ENCODE results near the gene PDIK1L. TPM values are rescaled to one million over a fixed set of nuclear protein-coding genes. Genes with fewer than 3 reads are reported as not detected.

PDIK1L gene
- total RNA-seq (2014; rRNA removed; shearing (Covaris generic)) (10.4 and 12.9 TPM in 2 replicates), total RNA-seq (2022) (17.2 and 21.3 TPM in 2 replicates), Bru-seq, nascent RNA (percentile 73 among the genes with signal in this experiment), BruChase-seq, experiment 1, labeled RNA remaining after a 6-hour chase (percentile 57 among the genes with signal in this experiment), BruChase-seq, experiment 2, labeled RNA remaining after a 2-hour chase (percentile 83 among the genes with signal in this experiment)
- long read RNA-seq, full-length matches to known transcripts: 56 of 80 reads
- long read RNA-seq, partial matches to known transcripts: 1 of 80 reads
- long read RNA-seq, other reads (novel, unspliced or antisense): 23 of 80 reads

- H3K4me2 ChIP-seq (ENCODE audit: low read length): peak within 1 kb of the TSS; percentile 98
- peak within 1 kb of the TSS; percentile 87 for H3K4me3 ChIP-seq (ENCODE audit: low read depth, low read length, poor library complexity, severe bottlenecking)
- POLR2A ChIA-PET: interaction anchor here (0.6 to 2.8 kb wide), 2 partner anchors 12 to 504 kb away, joined by 3 to 12 read pairs; no protein-coding TSS in a partner anchor
- peak within 1 kb of the TSS; percentile 68 for H3K27ac ChIP-seq (ENCODE audit: low read depth, low read length, poor library complexity, severe bottlenecking)
- TF ChIP-seq EZH2phosphoT487 (IDR thresholded peaks at IDR 0.05; ENCODE audit: borderline replicate concordance, low read depth, low read length): no peak
- TF ChIP-seq CTCF (conservative IDR thresholded peaks at IDR 0.05; ENCODE audit: low read length): no peak
- peak; percentile 98 for DNase-seq (ENCODE audit: low spot score)
- H3K9me3 ChIP-seq (ENCODE audit: low read length): no peaks in the 10 kb centered on the region
- CTCF ChIA-PET (ENCODE audit: unreplicated experiment): interaction anchor here (0.6 kb wide), 1 partner anchor 299 kb away, joined by 3 read pairs; no protein-coding TSS in a partner anchor
- H3K9me2 ChIP-seq (ENCODE audit: insufficient read depth, low read length): no peaks in the 10 kb centered on the region
- intact Hi-C loops (cut with micrococcal nuclease; ENCODE audit: unreplicated experiment): loop anchor here (1.0 to 5.0 kb wide), 3 partner anchors 58 to 226 kb away; partner anchors contain the start of genes CEP85 and ZNF593
- H2AFZ ChIP-seq (ENCODE audit: low read length): peak within 1 kb of the TSS; percentile 81
- H3K36me3 ChIP-seq (ENCODE audit: insufficient read depth, low read length): peaks cover 18% of the 10 kb centered on the region; the same call in 1 of the 2 replicates
- BruUV-seq (replicated peaks): no TSS peak
- H4K20me1 ChIP-seq (ENCODE audit: insufficient read depth, low read length): peaks cover 7% of the 10 kb centered on the region; the same call in 1 of the 2 replicates
- peaks cover 36% of the 10 kb centered on the region for H3K4me1 ChIP-seq (ENCODE audit: insufficient read depth, low read length, poor library complexity, severe bottlenecking)
- peaks cover 15% of the 10 kb centered on the region; the same call in 1 of the 2 replicates for H3K79me2 ChIP-seq (ENCODE audit: insufficient read depth, low read depth, low read length)
These were observed at the start of gene PDIK1L for GRCh38 chr1:26111530-26112406. Gene PDIK1L, plus strand, starts transcription at chr1:26111824. Its CDS starts 2,485 bp downstream, at chr1:26114309.

- CTCF ChIA-PET (ENCODE audit: unreplicated experiment): no interaction called here
- POLR2A ChIA-PET: interaction anchor here (0.7 kb wide), 1 partner anchor 27 kb away, joined by 3 read pairs; no protein-coding TSS in a partner anchor
- intact Hi-C loops (cut with micrococcal nuclease; ENCODE audit: unreplicated experiment): no loop called here
These were observed 47.1 kb upstream of the PDIK1L start for GRCh38 chr1:26064553-26064952.

More at GRCh38 chr1:26064553-26064952, 47.1 kb upstream of the PDIK1L start:
- H3K4me2 ChIP-seq (ENCODE audit: low read length): no peak overlapping the region
- no peaks in the 10 kb centered on the region for H3K4me1 ChIP-seq (ENCODE audit: insufficient read depth, low read length, poor library complexity, severe bottlenecking)
- no peaks in the 10 kb centered on the region for H3K79me2 ChIP-seq (ENCODE audit: insufficient read depth, low read depth, low read length)
- BruUV-seq (replicated peaks): no TSS peak
- no peak overlapping the region for H2AFZ ChIP-seq (ENCODE audit: low read length)
- TF ChIP-seq CTCF (conservative IDR thresholded peaks at IDR 0.05; ENCODE audit: low read length) (no peak), EZH2phosphoT487 (IDR thresholded peaks at IDR 0.05; ENCODE audit: borderline replicate concordance, low read depth, low read length) (no peak)
- no peaks in the 10 kb centered on the region for H3K9me3 ChIP-seq (ENCODE audit: low read length)
- no peaks in the 10 kb centered on the region for H3K9me2 ChIP-seq (ENCODE audit: insufficient read depth, low read length)
- no peak overlapping the region for H3K27ac ChIP-seq (ENCODE audit: low read depth, low read length, poor library complexity, severe bottlenecking)
- no peaks in the 10 kb centered on the region for H3K36me3 ChIP-seq (ENCODE audit: insufficient read depth, low read length)
- H3K4me3 ChIP-seq (ENCODE audit: low read depth, low read length, poor library complexity, severe bottlenecking): no peak overlapping the region
- no peak for DNase-seq (ENCODE audit: low spot score)
- H4K20me1 ChIP-seq (ENCODE audit: insufficient read depth, low read length): no peaks in the 10 kb centered on the region

All from OCI-LY7 (cell line).